GM18520 (cell line): ENCODE measurements around the gene ARHGAP40.

ENCODE experiments used
- ATAC-seq: cut with Tn5 transposase; IDR thresholded peaks from one replicate; pipeline ENCODE4 v1.9.1; 2021; ENCODE audit not compliant: unreplicated experiment

ARHGAP40 gene

DNA sequence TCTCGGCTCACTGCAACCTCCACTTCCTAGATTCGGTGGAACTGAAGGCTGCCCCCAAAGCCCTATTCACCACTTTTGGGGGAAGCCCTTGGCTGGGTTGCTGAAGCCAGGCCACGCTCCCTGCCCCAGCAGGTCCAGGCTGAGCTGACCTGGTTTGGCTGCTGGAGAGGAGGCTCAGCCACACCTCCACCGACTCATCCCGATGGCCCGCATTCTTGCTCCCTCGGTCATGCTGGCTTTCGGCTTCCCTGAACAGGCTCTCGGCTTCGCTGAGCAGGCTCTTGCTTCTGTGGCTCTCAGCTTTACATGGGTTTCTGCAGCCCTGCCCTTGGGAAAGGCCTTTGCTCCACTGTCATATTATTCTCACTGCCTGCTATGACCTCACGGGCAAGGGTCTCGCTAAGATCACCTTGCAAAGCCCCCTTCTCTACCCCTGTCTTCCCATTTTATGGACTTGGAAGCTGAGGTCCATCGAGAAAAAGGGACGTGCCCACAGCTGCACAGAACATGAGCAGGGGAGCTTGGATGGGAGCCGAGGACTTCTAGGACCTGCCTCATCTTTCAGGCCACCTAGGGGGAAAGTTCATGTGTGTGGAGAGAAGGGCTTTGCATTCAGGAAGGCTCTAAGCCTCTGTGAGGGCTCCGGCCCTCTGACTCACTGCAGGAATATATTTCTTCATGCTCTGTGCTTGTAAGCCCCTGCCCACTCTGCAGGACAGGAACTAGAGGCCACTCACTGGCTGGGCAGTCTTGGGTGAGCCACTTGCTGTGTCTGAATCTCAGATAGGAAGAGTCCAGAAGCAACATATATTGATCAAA lies 15.6 kb downstream of the ARHGAP40 start:
- no peak for ATAC-seq

DNA sequence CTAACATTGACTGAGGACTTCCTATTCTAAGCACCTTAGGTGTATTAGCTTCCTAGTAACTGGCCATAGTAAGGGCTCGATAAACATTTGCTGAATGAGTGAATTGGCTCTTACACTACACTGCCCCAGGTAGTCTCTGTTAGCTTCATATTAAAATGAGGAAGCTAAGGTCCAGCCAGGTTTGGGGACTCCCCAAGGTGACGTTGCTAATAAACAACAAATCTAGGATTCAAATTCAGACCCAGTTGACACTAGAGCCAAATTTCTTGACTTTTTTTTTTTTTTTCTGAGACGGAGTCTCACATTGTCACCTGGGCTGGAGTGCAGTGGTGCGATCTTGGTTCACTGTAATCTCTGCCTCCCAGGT lies 16.2 kb downstream of the ARHGAP40 start:
- ATAC-seq, result no peak

DNA sequence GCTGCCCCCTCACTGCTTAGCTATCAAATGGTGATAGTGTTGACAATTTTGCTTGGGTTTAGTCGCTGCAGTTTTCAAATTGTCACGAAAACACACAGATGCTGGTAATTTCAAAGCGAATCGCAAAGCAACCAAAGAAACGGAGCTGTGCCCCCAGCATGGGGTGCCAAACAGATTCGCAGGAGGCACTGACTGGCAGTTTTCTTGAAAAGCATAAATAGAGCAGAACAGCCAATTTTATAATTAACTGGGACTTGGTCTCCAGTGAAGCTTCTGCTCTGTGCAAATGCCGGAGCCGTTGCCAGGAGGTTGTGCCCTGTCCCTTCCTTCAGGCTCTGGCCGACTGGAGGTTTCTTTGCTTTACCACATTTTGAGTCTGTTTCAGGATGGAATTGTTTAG lies 18.8 kb downstream of the ARHGAP40 start:
- no peak for ATAC-seq

DNA sequence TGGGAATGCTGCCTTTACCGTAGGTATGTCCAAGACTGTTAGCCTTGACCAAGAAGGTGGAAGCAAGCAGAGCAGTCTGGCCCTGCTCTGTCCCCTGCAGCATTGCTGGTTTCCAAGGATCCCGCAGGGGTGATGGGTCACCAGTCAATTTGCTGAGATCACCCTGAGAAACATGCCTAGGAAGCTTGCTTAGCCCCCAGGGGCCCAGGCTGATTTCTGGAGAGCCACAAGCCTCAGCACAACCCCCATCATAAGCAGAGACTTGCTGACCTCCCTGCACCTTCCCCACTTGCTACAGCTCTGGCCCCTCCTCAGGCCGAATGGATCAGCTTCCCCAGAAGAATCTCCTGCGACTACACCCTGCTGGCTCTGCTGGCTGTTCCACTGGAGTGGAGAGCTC lies 21.5 kb downstream of the ARHGAP40 start:
- no peak for ATAC-seq

DNA sequence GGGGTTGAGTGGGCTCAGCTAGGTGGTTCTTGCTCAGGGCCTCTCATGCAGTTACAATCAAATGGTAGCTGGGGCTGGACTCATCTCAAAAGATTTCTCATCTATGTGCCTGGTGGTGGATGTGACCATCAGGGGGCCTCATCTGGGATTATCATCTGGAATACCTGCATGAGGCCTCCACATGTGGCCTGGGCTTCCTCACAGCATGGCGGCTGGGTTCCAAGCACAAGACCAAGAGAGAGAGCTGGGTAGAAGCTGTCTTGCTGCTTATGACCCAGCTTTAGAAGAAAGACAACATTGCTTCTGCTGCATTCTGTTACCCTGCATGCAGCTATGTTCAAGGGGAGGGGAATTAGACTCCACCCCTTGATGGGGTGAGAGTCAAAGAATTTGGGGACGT lies 22.5 kb downstream of the ARHGAP40 start:
- no peak for ATAC-seq

DNA sequence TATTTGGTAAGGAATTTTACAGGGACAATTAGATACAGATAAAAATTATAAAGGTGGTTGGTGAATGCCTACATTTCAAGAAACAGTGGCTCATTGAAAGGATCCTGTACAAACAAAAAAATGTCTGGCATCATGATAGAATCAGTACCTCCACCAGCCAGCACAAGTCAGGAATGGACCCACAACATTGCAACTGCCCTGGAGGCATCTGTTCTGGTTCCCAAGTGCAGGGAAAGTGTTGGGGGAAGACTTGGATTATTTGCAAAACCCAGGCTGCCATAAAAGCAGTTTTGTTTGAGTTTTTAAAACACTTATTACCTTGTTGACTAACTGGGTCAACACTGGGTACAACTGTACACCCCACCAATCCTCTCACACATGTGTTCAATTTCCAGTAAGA lies 24.3 kb downstream of the ARHGAP40 start:
- no peak for ATAC-seq

DNA sequence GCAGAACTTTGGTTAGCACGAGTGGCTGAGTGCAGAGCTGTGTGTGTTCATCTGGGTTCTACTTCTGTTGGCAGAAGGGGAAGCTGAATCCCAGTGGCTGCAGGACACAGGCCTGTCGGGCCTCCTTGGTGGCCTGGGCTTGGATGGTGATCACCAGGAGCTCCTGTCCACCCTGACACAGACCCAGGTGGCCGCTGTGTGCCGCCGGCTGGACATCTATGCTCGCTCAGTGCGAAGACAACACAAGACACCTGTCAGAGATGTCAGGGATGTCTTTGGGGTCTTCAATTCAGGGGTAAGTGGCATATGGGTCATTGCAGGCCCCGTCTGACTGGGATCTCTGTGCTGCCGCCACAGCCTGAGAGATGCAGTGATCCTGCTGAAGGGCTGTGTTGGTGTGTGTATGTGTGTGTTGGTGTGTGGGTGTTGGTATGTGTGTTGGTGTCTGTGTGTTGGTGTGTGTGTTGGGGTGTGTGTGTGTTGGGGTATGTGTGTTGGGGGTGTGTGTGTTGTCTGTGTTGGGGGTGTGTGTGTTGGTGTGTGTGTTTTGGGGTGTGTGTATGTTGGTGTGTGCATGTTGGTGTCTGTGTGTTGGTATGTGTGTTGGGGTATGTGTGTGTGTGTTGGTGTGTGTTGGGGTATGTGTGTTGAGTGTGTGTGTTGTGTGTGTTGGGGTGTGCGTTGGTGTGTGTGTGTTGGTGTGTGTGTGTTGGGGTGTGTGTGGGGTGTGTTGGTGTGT lies 25.5 kb downstream of the ARHGAP40 start:
- ATAC-seq, result no peak

DNA sequence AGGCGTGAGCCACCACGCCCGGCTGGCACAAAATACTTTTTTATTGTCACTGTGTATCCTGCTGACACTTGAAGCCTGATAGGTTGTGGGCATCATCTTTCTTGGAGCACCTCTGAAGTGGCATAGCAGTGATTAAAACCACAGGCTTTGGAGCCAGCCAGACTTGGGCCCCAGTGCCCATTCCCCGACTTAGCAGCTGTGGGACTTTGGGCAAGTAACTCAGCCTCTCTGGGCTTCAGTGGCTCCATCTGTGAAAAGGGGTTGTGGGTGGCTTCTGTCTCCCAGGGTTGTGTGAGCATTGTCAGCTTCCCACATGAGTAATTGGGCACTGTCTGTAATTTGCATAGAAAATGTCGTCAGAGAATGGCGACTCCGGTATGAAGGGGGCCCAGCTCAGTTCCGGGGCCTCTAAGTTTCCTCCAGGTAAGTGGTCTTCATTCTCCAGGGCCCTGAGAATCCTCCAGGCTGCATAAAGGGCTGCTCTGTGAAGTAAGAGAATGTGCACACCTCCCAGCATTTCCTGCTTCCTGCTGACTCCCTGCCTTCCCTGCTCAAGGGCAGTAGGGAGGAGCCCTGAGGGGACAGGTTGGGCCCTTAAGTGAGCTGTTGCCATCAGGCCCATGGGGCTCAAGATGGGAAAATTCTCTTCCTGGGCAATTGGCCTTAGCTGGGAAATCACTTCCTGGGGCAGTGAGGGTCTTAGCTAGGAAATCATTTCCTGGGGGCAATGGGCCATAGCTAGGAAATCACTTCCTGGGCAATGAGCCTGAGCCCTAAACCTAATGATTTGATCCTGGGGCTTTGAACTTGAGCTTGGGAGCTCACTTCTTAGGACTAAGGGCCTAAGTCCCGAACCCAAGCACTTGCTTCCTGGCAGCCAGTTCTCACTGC lies 27.2 kb downstream of the ARHGAP40 start:
- ATAC-seq, result no peak

DNA sequence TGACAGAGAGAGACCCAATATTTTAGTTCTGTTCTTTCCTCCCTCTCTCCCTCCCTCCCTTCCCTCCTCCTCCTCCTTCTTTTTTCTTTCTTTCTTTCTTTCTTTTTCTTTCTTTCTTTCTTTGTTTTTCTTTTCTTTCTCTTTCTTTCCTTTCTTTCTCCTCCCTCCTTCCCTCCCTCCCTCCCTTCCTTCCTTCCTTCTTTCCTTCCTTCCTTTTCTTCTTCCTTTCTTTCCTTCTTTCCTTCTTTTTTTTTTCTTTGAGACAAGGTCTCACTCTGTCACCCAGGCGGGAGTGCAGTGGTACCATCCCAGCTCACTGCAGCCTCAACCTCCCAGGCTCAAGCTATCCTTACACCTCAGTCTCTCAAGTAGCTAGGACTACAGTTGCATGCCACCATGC lies 28.4 kb downstream of the ARHGAP40 start:
- ATAC-seq, result no peak

DNA sequence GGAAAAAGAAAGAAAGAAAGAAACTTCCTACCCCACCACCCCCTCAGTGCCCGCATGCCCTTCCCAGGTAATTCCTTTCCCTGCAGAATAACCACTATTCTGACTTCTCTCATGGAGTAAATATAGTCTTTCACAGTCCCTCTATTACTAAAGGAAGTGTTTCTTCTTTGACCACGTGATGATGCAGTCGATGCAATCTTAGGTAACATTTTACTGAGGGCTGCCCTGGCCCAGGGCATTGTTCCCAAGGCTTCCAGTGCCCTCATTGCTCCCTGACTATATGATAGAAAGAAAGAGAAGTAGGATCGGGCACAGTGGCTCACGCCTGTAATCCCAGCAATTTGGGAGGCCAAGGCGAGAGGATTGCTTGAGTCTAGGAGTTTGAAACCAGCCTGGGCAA lies 29.1 kb downstream of the ARHGAP40 start:
- no peak for ATAC-seq

DNA sequence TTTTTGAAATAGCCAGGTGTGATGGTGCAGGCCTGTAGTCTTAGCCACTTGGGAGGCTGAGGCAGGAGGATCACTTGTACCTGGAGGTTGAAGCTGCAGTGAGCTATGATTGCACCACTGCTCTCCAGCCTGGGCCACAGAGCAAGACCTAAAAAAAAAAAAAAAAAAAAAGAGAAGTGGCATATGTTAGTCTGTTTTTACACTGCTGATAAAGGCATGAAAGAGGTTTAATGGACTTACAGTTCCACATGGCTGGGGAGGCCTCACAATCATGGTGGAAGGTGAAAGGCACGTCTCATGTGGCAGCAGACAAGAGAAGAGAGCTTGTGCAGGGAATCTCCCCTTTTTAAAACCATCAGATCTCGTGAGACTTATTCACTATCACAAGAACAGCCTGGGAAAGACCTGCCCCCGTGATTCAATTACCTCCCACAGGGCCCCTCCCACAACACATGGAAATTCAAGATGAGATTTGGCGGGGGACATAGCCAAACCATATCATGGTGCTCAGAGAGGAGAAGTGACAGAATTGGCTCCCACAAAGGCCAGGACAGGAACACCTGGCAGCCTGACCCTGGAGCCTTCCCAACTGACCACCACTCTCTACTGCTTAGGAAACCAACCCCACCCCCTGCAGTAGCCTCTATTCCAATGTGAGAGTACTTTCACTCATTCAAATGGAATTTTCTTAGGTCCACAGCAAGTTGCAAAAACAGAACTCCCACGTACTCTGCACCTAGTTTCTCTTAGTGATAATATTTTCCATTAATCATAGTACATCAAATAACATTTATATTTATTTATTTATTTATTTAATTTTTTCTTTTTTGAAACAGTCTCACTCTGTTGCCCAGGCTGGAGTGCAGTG lies 29.8 kb downstream of the ARHGAP40 start:
- ATAC-seq, result no peak

DNA sequence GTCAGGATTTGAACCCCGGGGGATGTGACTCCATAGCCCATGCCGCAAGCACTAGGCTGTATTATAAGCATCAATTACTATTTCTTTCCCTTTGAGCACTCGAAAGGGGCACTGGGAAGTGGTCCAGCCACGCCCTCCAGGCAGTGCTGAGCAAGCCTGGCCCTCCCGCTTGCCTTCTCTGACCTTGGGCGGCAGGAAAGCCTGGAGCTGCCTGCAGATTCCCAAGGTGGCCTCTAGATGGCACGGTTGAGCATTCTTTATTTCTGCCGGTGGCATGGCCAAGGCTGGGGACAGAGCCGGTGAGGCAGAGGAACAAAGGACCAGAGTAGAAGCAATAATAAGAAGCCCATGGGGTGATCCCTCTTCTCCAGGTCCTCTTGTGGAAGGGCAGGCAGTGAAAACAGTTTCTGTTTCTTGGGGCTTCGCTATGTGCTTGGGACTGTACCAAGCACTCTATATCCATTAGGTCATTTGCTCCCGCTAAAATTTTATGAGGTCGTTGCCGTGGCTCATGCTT lies 32.0 kb downstream of the ARHGAP40 start:
- no peak for ATAC-seq

DNA sequence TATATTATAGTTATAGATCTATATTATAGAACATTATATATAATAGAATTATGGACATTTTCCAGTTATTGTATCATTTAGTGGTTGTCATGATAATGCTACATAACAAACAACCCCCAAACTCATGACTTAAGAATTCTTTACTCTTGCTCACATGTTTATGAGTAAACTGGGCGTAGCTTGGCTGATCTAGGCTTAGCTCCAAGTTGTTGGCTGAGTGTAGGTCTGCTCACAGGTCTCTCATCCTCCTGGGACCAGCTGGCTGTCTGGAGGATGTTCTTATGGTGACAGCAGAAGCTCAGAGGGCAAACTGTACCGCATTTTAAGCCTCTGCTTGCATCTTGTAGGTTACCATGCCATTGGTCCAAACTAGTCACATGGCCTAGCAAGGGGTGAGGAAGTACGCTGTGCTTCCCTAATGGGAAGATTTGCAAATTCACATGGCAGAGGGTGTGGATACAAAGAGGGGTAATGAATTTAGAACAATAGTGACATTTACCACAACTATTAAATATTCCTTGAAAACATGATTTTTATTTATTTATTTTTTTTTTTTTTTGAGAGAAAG lies 34.2 kb downstream of the ARHGAP40 start:
- no peak for ATAC-seq

DNA sequence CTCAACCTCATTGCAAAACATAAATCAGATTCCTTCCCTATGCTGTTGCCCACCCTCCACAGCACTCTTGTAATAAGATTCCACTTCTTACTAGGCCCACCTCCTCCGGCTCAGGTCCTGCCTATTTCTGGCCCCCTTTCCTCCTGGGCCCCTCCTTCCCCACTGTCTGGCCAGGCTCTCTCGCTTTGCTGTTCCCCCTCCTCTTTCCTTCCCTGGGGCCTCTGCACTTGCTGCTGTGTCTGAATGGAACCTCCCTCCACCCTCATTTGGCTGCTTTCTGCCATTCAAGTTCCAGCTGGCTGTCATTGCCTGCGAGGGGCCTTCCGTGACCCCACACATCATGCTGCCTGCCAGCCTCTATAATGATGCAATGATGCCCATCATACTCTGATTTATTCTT lies 38.9 kb downstream of the ARHGAP40 start:
- ATAC-seq, result no peak

DNA sequence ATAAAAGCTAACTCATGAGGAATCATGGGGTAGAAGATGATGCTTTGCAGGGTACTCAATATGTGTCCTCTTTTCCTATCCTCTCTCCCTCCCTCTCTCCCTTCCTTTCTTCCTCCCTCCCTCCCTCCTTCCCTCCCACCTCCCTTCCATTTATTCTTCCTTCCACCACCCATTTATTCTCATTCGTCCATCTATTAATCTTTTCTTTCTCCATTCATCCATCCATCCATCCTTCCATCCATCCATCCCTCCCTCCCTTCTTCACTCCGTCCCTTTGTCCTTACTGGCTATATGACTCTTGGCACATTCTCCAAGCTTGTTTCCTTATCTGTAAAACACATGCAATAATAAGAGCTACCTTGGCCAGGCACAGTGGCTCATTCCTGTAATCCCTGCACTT lies 40.9 kb downstream of the ARHGAP40 start:
- no peak for ATAC-seq

DNA sequence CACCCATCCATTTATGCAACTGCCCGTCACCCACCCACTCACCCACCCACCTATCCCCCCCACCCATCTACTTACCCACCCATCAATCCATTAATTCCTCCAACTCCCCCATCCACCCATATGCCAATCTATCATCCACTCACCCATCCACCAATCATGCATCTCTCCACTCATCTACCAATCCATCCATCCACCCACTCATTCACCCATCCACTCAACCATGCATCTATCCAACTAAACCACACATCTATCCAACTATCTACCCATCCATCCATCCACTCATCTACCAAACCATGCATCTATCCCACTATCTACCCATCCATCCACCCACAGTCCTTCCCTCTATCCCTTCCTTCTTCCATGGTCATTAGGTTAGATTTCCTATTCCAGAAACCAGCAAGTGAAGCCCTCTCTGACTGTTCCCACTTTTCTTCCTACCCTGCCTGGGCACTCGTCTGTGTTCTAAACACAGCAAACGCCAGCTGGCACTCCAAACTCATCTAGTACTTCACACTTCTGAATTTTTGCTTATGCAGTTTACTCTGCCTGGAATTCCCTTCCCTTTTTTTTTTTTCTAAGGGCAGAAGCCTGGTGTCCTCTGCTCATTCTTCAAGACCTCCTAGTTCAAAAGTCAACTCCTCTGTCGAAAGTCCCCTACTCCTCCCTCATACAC lies 43.1 kb downstream of the ARHGAP40 start:
- ATAC-seq, result no peak

DNA sequence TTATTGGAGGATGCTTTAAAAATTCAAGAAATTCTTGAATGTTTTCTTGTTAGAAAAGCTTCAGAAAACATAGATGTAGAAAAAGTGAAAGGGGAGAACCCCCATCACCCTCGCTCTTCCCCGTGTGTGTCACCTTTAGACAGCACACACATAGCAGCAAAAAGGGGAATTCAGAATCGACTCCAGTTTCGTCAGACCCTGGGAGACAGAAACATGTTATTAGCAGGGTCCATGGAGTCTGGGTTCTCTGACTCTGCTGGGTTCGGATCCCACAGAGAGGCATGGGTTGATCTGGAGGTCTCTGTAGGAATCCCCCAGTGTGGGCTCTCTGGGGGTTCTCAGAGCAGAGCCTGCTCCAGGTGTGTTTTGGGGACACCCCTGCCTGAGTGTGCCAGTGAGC lies 43.7 kb downstream of the ARHGAP40 start:
- no peak for ATAC-seq

DNA sequence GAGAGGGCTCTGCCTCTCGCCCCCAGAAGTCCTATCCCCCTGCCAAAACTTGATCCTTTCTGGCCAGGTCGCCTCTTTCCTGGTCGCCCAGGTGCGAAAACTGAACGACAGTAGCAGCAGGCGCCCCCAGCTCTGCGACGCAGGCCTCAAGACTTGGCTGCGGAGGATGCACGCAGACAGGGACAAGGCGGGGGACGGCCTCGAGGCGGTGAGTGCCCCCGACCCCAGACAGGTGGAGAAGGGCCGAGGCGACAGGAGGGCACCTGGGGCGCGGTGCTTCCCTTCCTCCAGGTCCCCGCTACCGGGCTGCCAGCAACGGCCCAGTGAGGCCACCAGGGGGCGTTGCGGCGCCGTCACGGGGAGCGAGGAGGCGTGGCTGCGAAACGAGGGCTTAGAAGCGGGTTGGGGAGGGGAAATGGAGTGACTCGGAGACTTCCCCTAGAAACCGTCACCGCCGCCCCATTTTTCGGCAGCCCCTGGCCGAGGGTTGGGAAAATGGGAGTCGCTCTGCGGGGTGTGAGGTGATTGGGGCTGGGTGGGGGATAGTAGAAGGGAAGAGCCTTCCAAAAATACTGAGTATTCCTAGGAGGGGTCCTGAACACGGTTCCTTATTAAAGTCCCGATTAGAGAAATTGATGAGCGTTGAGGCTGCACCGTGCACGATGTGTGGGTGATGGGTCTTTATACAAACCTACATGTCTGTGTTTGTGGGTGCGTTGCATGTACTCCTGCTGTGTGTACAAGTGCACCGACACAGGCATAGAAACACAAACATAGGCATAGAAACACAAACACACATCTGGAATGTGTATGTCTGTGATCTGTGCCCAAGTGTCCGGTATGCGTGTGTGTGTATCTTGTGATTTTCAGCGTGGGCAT lies 44.6 kb downstream of the ARHGAP40 start:
- ATAC-seq, result peak; percentile 53
